Measurements from ENCODE around the gene KDM2A.

DNA sequence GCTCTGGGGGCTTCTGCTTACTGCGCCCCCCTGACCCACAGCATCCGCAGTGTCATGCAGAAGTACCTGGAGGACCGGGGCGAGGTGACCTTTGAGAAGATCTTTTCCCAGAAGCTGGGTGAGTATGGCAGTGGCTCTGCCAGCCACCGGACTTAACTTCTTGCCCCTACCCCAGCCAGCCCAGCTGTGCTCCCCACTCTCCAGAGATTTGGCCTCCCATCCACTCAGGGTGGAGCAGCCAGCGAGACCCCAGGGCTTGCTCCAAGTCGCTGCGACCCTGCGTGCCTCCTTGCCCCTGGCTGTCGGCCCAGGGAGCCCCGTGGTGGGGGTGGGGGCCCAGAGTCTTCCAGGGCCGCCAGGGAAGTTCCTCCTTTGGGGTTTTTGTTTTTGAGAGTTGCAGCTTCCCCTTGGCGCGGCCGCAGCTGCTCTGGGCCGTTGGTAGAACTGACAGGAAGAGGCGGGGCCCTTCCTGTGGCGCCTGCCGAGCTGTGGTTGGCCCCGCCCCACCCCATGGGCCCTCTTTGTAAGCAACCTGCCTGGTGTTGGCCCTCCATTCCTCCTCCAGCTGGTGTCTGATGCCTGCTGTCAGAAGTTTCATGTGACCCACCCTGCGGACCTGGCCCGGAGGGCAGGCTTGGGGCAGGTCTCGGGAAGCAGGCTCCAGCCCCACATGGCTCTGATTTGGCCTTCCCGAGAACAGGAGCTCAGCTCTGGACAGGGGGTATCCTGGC is 158.3 kb downstream of the KDM2A start:
- TF ChIP-seq POLR2A (IDR thresholded peaks at IDR 0.05) = peak in 2 of 4 donors; percentile 18 to 39
- TF ChIP-seq, protein P1, sequence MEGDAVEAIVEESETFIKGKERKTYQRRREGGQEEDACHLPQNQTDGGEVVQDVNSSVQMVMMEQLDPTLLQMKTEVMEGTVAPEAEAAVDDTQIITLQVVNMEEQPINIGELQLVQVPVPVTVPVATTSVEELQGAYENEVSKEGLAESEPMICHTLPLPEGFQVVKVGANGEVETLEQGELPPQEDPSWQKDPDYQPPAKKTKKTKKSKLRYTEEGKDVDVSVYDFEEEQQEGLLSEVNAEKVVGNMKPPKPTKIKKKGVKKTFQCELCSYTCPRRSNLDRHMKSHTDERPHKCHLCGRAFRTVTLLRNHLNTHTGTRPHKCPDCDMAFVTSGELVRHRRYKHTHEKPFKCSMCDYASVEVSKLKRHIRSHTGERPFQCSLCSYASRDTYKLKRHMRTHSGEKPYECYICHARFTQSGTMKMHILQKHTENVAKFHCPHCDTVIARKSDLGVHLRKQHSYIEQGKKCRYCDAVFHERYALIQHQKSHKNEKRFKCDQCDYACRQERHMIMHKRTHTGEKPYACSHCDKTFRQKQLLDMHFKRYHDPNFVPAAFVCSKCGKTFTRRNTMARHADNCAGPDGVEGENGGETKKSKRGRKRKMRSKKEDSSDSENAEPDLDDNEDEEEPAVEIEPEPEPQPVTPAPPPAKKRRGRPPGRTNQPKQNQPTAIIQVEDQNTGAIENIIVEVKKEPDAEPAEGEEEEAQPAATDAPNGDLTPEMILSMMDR (IDR thresholded peaks at IDR 0.05) = no peak
